Neural progenitor cell (in vitro differentiated cells): ENCODE data around the gene PADI3.

Experiments used
- CTCF ChIP-seq: fragments of 200-600 bp; sonication (generic); IDR thresholded peaks from 2 replicates; pipeline ENCODE4 v1.5.1; 2017; ENCODE audit warnings: antibody characterized with exemption, mild to moderate bottlenecking
- EZH2 ChIP-seq: fragments of 200-600 bp; sonication (generic); IDR thresholded peaks from 2 replicates; pipeline ENCODE4 v1.6.1; 2017; ENCODE audit warnings: antibody characterized with exemption, mild to moderate bottlenecking, moderate library complexity

GRCh38 chr1:17236779-17237560 is 11.9 kb upstream of the PADI3 start:
- TF ChIP-seq CTCF, result peak; percentile 93
- no peak for TF ChIP-seq EZH2
